Suprapubic skin (tissue), 4 donors: Measurements from ENCODE around the gene DARS1.

Experiments used
- CTCF ChIP-seq, 2 donors: fragments of 200-600 bp in 1 of 2; fragments of 450-650 bp in 1 of 2; sonication (generic) in 1 of 2; IDR thresholded peaks; one replicate each; pipeline ENCODE4 v1.5.1; 2016 to 2019; ENCODE audit warnings: antibody characterized with exemption in 2 of 2, mild to moderate bottlenecking in 1 of 2, moderate library complexity in 1 of 2
- EP300 ChIP-seq: sonication (generic); formaldehyde crosslinking; IDR thresholded peaks from one replicate; pipeline ENCODE4 v1.6.1; 2017; ENCODE audit warnings: antibody characterized with exemption
- POLR2A ChIP-seq, 2 donors: fragments of 450-650 bp; IDR thresholded peaks; one replicate each; pipeline ENCODE4 v1.6.1; 2017; ENCODE audit warnings: antibody characterized with exemption in 2 of 2, mild to moderate bottlenecking in 2 of 2, moderate library complexity in 2 of 2
- POLR2AphosphoS5 ChIP-seq, 3 donors: sonication (generic); formaldehyde crosslinking; IDR thresholded peaks; one replicate each; pipeline ENCODE4 v1.6.1; 2017; ENCODE audit warnings: antibody characterized with exemption in 3 of 3

- TF ChIP-seq POLR2A (IDR thresholded peaks at IDR 0.05) (no peak), CTCF (IDR thresholded peaks at IDR 0.05) (no peak), EP300 (no peak), POLR2AphosphoS5 (IDR thresholded peaks at IDR 0.05) (no peak)
Measured at GRCh38 chr2:135894930-135895329, 90.5 kb downstream of the DARS1 start.
